Stimulated activated CD8-positive, alpha-beta memory T cell treated with anti-CD3 and anti-CD28 coated beads, Interleukin-4, amount 100 ng/mL, for 4 hours (primary cell): ENCODE data around the gene RINT1.

ENCODE experiments used
- DNase-seq, 2 donors: peaks; one replicate each; pipeline ENCODE4 v3.0.0-alpha.2; 2020; ENCODE audit warnings: low read depth in 2 of 2, low spot score in 1 of 2

Gene RINT1

GRCh38 chr7:105530546-105530945 lies 1.5 kb upstream of the RINT1 start:
- no peak for DNase-seq

GRCh38 chr7:105532709-105533460 lies 884 bp downstream of the RINT1 start:
- DNase-seq, result no peak

GRCh38 chr7:105538339-105538738 lies 6.3 kb downstream of the RINT1 start:
- no peak for DNase-seq

GRCh38 chr7:105559926-105560325 lies 27.9 kb downstream of the RINT1 start:
- DNase-seq, result no peak

GRCh38 chr7:105565190-105565589 lies 33.2 kb downstream of the RINT1 start:
- DNase-seq, result no peak

GRCh38 chr7:105567024-105567423 lies 35.0 kb downstream of the RINT1 start:
- no peak for DNase-seq

- no peak for DNase-seq
Observed at GRCh38 chr7:105567821-105568220, 35.8 kb downstream of the RINT1 start.

GRCh38 chr7:105571891-105572290 lies 39.9 kb downstream of the RINT1 start:
- DNase-seq, result no peak

- no peak for DNase-seq
Observed at GRCh38 chr7:105577251-105577650, 45.2 kb downstream of the RINT1 start.

GRCh38 chr7:105578496-105578895 lies 46.5 kb downstream of the RINT1 start:
- no peak for DNase-seq

- DNase-seq, result no peak
Observed at GRCh38 chr7:105580022-105580740, 48.2 kb downstream of the RINT1 start.

- peak in 1 of 2 donors; percentile 5 for DNase-seq
Observed at GRCh38 chr7:105581066-105581811, 49.2 kb downstream of the RINT1 start, which contains the start of gene EFCAB10. EFCAB10 (minus strand) TSS chr7:105581493; CDS start chr7:105581463, 30 bp downstream.

- DNase-seq, result no peak
Observed at GRCh38 chr7:105583061-105583460, 51.1 kb downstream of the RINT1 start.

- no peak for DNase-seq
Observed at GRCh38 chr7:105584165-105584564, 52.2 kb downstream of the RINT1 start.

GRCh38 chr7:105585850-105586500 lies 54.0 kb downstream of the RINT1 start:
- DNase-seq, result no peak

GRCh38 chr7:105587909-105588635 lies 56.1 kb downstream of the RINT1 start:
- no peak for DNase-seq

- DNase-seq, result no peak
Observed at GRCh38 chr7:105589356-105590077, 57.5 kb downstream of the RINT1 start.

- no peak for DNase-seq
Observed at GRCh38 chr7:105590793-105591192, 58.8 kb downstream of the RINT1 start.

- no peak for DNase-seq
Observed at GRCh38 chr7:105591522-105591921, 59.5 kb downstream of the RINT1 start.

- no peak for DNase-seq
Observed at GRCh38 chr7:105594034-105594433, 62.0 kb downstream of the RINT1 start.
